ENCODE data around the gene GUCY2F.

Gene GUCY2F

DNA sequence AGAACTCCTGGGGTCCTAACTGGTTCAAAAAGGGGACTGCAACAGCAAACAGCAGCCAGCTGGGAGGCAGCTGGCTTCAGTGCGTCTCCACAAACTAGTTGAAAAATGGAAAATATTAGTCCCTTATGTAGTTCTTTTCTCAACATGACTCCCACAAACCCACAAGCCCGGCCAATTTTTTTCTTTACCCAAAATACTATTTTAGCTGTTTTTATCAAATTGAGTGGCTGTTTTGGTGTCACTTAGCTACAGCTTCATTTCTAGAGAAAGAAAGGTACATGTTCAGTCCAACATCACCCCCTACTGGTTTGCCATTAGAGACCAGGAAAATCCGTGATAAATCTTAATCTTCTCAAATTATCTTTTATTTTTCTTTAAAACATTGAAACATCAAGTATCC is 97.2 kb downstream of the GUCY2F start:
- no peaks in the 10 kb centered on the region for H4K20me1 ChIP-seq (ENCODE audit: insufficient read depth, low read length, poor library complexity, severe bottlenecking)
- H2AFZ ChIP-seq (ENCODE audit: low read length), result no peak overlapping the region
- no peak overlapping the region for H3K9ac ChIP-seq (ENCODE audit: low read depth, low read length, poor library complexity, severe bottlenecking)
- no peak overlapping the region for H3K4me2 ChIP-seq (ENCODE audit: low read depth, low read length, poor library complexity, severe bottlenecking)
- no peaks in the 10 kb centered on the region for H3K36me3 ChIP-seq (ENCODE audit: insufficient read depth, low read length)
- no peaks in the 10 kb centered on the region for H3K79me2 ChIP-seq (ENCODE audit: insufficient read depth, low read length)
- no peak overlapping the region for H3K4me3 ChIP-seq (ENCODE audit: low read length, poor library complexity, severe bottlenecking)
- no peaks in the 10 kb centered on the region for H3F3A ChIP-seq (ENCODE audit: low read depth)
- TF ChIP-seq CTCF (conservative IDR thresholded peaks at IDR 0.05; ENCODE audit: low read length) (peak; percentile 65), EZH2phosphoT487 (IDR thresholded peaks at IDR 0.05; ENCODE audit: borderline replicate concordance) (no peak)
- no peaks in the 10 kb centered on the region for H3K9me3 ChIP-seq (ENCODE audit: insufficient read depth, low read depth, low read length)
- no peaks in the 10 kb centered on the region for H3K9me2 ChIP-seq (replicated peaks; ENCODE audit: low read depth, low read length)
- H3K4me1 ChIP-seq (ENCODE audit: insufficient read depth, low read length, poor library complexity, severe bottlenecking), result no peaks in the 10 kb centered on the region
- no peaks in the 10 kb centered on the region for H3K27me3 ChIP-seq (ENCODE audit: insufficient read depth, low read length, poor library complexity, severe bottlenecking)

DNA sequence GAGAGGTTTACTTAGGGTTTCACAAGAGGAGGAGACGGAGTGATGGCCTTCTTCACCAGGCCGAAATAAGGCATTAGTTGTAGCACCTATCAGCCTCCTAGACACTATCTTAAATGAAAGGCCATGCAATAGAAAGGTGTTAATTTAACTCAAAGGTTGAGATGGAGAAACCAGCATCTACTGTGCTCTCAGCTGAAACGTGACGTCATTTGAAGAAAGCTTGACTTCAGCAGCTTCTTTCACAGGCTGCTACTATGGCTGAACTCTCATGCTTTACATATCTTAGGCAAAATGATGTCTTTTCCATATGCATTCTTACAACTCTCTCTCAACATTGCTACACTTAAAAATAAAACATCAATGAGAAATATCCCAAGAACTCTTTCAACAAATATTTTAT is 99.6 kb downstream of the GUCY2F start:
- no peak for TF ChIP-seq EZH2phosphoT487 (IDR thresholded peaks at IDR 0.05; ENCODE audit: borderline replicate concordance)
- TF ChIP-seq CTCF (conservative IDR thresholded peaks at IDR 0.05; ENCODE audit: low read length), result no peak
- Histone ChIP-seq H3K4me2 (ENCODE audit: low read depth, low read length, poor library complexity, severe bottlenecking) (no peak overlapping the region), H3K9me2 (replicated peaks; ENCODE audit: low read depth, low read length) (no peaks in the 10 kb centered on the region), H3K4me3 (ENCODE audit: low read length, poor library complexity, severe bottlenecking) (no peak overlapping the region), H3K9ac (ENCODE audit: low read depth, low read length, poor library complexity, severe bottlenecking) (no peak overlapping the region), H2AFZ (ENCODE audit: low read length) (no peak overlapping the region), H3K36me3 (ENCODE audit: insufficient read depth, low read length) (no peaks in the 10 kb centered on the region), H3K4me1 (ENCODE audit: insufficient read depth, low read length, poor library complexity, severe bottlenecking) (no peaks in the 10 kb centered on the region), H3K79me2 (ENCODE audit: insufficient read depth, low read length) (no peaks in the 10 kb centered on the region), H4K20me1 (ENCODE audit: insufficient read depth, low read length, poor library complexity, severe bottlenecking) (no peaks in the 10 kb centered on the region), H3K9me3 (ENCODE audit: insufficient read depth, low read depth, low read length) (no peaks in the 10 kb centered on the region), H3K27me3 (ENCODE audit: insufficient read depth, low read length, poor library complexity, severe bottlenecking) (no peaks in the 10 kb centered on the region), H3F3A (ENCODE audit: low read depth) (no peaks in the 10 kb centered on the region)

- Histone ChIP-seq H3K9me3 (ENCODE audit: insufficient read depth, low read depth, low read length) (no peaks in the 10 kb centered on the region), H3K9me2 (replicated peaks; ENCODE audit: low read depth, low read length) (no peaks in the 10 kb centered on the region), H3K4me3 (ENCODE audit: low read length, poor library complexity, severe bottlenecking) (no peak overlapping the region), H3K79me2 (ENCODE audit: insufficient read depth, low read length) (no peaks in the 10 kb centered on the region), H3K36me3 (ENCODE audit: insufficient read depth, low read length) (no peaks in the 10 kb centered on the region), H2AFZ (ENCODE audit: low read length) (no peak overlapping the region), H3K27me3 (ENCODE audit: insufficient read depth, low read length, poor library complexity, severe bottlenecking) (no peaks in the 10 kb centered on the region), H3F3A (ENCODE audit: low read depth) (no peaks in the 10 kb centered on the region), H3K4me2 (ENCODE audit: low read depth, low read length, poor library complexity, severe bottlenecking) (no peak overlapping the region), H3K9ac (ENCODE audit: low read depth, low read length, poor library complexity, severe bottlenecking) (no peak overlapping the region), H3K4me1 (ENCODE audit: insufficient read depth, low read length, poor library complexity, severe bottlenecking) (no peaks in the 10 kb centered on the region), H4K20me1 (ENCODE audit: insufficient read depth, low read length, poor library complexity, severe bottlenecking) (no peaks in the 10 kb centered on the region)
- TF ChIP-seq CTCF (conservative IDR thresholded peaks at IDR 0.05; ENCODE audit: low read length), result no peak
- no peak for TF ChIP-seq EZH2phosphoT487 (IDR thresholded peaks at IDR 0.05; ENCODE audit: borderline replicate concordance)
Measured at GRCh38 chrX:109378281-109378680, 103.6 kb downstream of the GUCY2F start.

All from Loucy (cell line).